BJ (cell line): ENCODE results near the gene GALNTL6. TPM values are rescaled to one million over a fixed set of nuclear protein-coding genes. Genes with fewer than 3 reads are reported as not detected.

Experiments
- CTCF ChIA-PET: fragments of 350-600 bp; formaldehyde crosslinking; extraction: SDS; loops from one replicate; lab custom pipeline; 2021; ENCODE audit warnings: antibody characterized with exemption, inconsistent platforms; lab: Yijun Ruan, JAX
- POLR2A ChIA-PET: fragments of 300-600 bp; sonication (Branson Sonifier 250); formaldehyde crosslinking; extraction: SDS; loops from one replicate; lab custom pipeline; 2021; ENCODE audit warnings: antibody characterized with exemption; lab: Charles Lee
- DNase-seq: peaks from one replicate; pipeline ENCODE4 v3.0.0-alpha.2; 2011; ENCODE audit warnings: low read depth
- H3K27me3 ChIP-seq: 2 replicates; pipeline ENCODE4 v1.6.0; 2011; ENCODE audit warnings: low read length; ENCODE audit not compliant: control insufficient read depth, insufficient read depth
- H3K36me3 ChIP-seq: 2 replicates; pipeline ENCODE4 v1.5.1; 2011; ENCODE audit warnings: low read length; ENCODE audit not compliant: control insufficient read depth, insufficient read depth
- H3K4me3 ChIP-seq: 2 replicates; pipeline ENCODE4 v1.5.1; 2011; ENCODE audit warnings: low read depth, mild to moderate bottlenecking, control low read depth, low read length
- CTCF ChIP-seq: IDR thresholded peaks from 2 replicates; pipeline ENCODE4 v1.5.1; 2011; ENCODE audit warnings: low read depth, mild to moderate bottlenecking, control low read depth, inconsistent platforms, low read length, moderate library complexity; ENCODE audit not compliant: insufficient read depth
- polyA plus RNA-seq: library from polyadenylated mRNA; depleted of rRNA; stranded (reverse); fragments of >200 nt; gene quantifications from 2 replicates; pipeline ENCODE4 v1.2.3, GENCODE V29; 2011

The GALNTL6 gene
- polyA plus RNA-seq, 1 experiment: 0.02 TPM

- no peak for DNase-seq
- TF ChIP-seq CTCF: no peak
- ChIA-PET POLR2A (no interaction called here), CTCF (interaction anchor here (0.6 to 1.4 kb wide), 2 partner anchors 28 to 200 kb away, joined by 3 read pairs; no protein-coding TSS in a partner anchor)
- Histone ChIP-seq H3K27me3 (no peaks in the 10 kb centered on the region), H3K4me3 (no peak overlapping the region), H3K36me3 (no peaks in the 10 kb centered on the region)
Measured at GRCh38 chr4:172995704-172996103, 1182.5 kb downstream of the GALNTL6 start.

- Histone ChIP-seq H3K27me3 (no peaks in the 10 kb centered on the region), H3K36me3 (no peaks in the 10 kb centered on the region), H3K4me3 (no peak overlapping the region)
- CTCF ChIA-PET: interaction anchor here (0.7 to 2.9 kb wide), 2 partner anchors 10 to 17 kb away, joined by 3 to 11 read pairs; no protein-coding TSS in a partner anchor
- POLR2A ChIA-PET: no interaction called here
- no peak for TF ChIP-seq CTCF
- DNase-seq: no peak
Measured at GRCh38 chr4:172996571-172997216, 1183.5 kb downstream of the GALNTL6 start.

- no peak for TF ChIP-seq CTCF
- Histone ChIP-seq H3K36me3 (no peaks in the 10 kb centered on the region), H3K27me3 (no peaks in the 10 kb centered on the region), H3K4me3 (no peak overlapping the region)
- CTCF ChIA-PET: interaction anchor here (0.7 to 2.9 kb wide), 2 partner anchors 11 to 16 kb away, joined by 3 to 11 read pairs; no protein-coding TSS in a partner anchor
- POLR2A ChIA-PET: no interaction called here
- no peak for DNase-seq
Measured at GRCh38 chr4:172997217-172997609, 1184.0 kb downstream of the GALNTL6 start.

GRCh38 chr4:172997856-172998255, 1184.7 kb downstream of the GALNTL6 start:
- Histone ChIP-seq H3K4me3 (no peak overlapping the region), H3K27me3 (no peaks in the 10 kb centered on the region), H3K36me3 (no peaks in the 10 kb centered on the region)
- ChIA-PET CTCF (interaction anchor here (0.5 to 2.9 kb wide), 2 partner anchors 15 to 924 kb away, joined by 3 to 11 read pairs; no protein-coding TSS in a partner anchor), POLR2A (no interaction called here)
- no peak for TF ChIP-seq CTCF
- DNase-seq: no peak

GRCh38 chr4:172998527-172999469, 1185.6 kb downstream of the GALNTL6 start:
- no peak for DNase-seq
- no peak for TF ChIP-seq CTCF
- Histone ChIP-seq H3K27me3 (peaks cover 2% of the 10 kb centered on the region; the same call in 1 of the 2 replicates), H3K4me3 (no peak overlapping the region), H3K36me3 (no peaks in the 10 kb centered on the region)
- CTCF ChIA-PET: interaction anchor here (2.9 kb wide), 1 partner anchor 15 kb away, joined by 11 read pairs; no protein-coding TSS in a partner anchor
- POLR2A ChIA-PET: no interaction called here
